HG03280 (cell line): ENCODE measurements around the gene ESRRA.
"Not testable (repeated sequence)": the region's sequence is repeated elsewhere in the genome, so short reads cannot be mapped to it uniquely, and the experiment has no call there.

Experiments
- ATAC-seq: cut with Tn5 transposase; IDR thresholded peaks from one replicate; pipeline ENCODE4 v1.9.1; 2021; ENCODE audit warnings: mild to moderate bottlenecking, moderate library complexity; ENCODE audit not compliant: unreplicated experiment

Gene ESRRA

DNA sequence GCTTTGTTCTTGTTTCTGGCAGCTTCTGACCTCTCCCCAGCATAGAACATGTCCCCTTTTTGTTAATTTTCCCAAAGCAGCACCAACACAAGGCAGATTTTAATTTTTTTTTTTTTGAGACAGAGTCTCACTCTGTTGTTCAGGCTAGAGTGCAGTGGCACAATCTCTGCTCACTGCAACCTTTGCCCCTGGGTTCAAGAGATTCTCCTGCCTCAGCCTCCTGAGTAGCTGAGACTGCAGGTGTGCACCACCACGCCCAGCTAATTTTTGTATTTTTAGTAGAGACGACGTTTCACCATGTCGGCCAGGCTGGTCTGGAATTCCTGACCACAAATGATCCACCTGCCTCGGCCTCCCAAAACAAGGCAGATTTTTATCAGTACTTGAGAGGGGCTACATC, 2.5 kb downstream of the ESRRA start:
- not testable (repeated sequence) for ATAC-seq

DNA sequence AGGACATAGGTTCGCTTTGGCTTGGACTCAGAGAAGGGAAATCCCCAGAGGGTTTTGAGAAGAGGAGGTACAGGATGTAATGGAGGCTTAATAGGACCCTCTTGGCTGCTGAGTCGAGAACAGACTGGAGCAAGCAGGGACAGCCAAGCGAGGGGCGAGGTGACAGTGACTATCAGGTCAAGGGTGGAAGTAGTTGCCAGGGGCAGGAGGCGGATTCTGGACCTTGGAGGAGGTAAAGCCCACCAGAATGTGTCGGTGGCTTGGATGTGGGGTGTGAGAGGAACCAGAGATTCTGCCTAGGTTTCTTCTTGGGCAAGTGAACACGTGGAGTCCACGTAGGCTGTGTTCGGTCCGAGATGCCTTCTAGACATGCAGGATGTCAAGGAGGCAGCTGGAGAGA, 7.6 kb downstream of the ESRRA start:
- ATAC-seq, result no peak

DNA sequence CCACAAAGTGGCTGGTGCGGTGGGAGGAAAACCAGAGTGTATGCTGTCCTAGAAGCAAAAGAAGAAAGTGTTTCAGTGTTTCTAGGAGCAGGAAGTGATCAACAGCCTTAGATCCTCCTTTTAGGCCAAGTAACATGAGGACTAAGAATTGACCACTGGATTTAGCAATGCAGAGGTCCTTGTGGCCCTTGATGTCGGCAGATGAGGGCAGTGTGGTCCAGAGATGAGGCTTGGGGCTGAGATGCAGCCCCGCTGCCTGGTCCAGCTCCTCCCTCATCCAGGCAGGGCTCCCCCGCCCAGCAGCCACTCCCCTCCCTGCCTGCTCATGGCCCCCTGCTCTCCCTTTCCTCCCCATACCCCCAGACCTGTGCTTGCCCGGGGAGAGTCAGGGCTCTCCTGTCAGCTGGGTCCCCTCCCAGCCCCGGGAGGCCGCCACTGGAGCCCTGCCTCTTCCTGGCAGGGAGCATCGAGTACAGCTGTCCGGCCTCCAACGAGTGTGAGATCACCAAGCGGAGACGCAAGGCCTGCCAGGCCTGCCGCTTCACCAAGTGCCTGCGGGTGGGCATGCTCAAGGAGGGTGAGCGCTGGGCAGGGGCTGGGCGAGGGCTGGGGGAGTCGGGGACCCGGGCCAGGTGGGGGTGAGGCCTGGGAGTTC, 8.3 kb downstream of the ESRRA start:
- no peak for ATAC-seq

DNA sequence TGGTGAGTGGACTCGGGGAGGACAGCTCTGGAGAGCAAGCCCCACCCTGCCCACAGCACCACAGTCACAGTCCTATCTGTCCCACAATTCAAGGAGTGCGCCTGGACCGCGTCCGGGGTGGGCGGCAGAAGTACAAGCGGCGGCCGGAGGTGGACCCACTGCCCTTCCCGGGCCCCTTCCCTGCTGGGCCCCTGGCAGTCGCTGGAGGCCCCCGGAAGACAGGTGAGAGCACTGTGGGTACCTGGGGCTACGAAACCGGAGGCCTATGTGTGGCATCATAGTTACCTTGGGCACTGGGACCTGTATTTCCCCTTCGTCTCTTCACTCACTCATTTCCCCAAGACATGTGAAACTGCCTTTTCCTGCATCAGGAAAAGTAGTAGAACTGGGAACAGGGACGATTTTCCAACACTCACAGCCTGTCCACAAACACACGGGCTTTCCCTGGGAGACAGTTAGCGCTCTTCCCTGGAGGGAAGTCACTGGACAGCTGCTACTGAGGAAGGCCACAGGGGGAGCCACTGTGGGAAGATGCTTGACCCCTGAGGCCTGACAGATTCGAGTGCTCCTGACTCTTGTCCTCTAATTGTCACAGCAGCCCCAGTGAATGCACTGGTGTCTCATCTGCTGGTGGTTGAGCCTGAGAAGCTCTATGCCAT, 9.0 kb downstream of the ESRRA start:
- no peak for ATAC-seq

DNA sequence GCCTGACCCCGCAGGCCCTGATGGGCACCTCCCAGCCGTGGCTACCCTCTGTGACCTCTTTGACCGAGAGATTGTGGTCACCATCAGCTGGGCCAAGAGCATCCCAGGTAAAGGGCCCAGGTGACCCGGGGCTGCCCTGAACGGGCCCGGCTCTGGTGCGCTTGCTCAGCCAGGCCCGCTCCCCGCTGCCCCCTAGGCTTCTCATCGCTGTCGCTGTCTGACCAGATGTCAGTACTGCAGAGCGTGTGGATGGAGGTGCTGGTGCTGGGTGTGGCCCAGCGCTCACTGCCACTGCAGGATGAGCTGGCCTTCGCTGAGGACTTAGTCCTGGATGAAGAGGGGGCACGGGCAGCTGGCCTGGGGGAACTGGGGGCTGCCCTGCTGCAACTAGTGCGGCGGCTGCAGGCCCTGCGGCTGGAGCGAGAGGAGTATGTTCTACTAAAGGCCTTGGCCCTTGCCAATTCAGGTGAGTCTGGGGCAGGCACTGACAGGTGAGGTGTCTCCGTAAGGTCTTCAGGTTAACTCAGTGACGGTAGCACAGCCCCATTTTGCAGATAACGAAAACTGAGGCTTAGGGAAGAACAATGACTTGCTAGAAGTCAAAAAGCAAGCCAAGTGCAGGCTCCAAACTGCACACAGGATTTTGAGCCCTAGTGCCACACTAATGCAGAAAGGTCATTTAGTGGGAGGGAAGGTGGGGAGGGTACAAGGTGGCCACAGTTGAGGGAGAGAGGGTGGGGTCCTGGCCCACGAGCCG, 9.7 kb downstream of the ESRRA start:
- ATAC-seq, result no peak

DNA sequence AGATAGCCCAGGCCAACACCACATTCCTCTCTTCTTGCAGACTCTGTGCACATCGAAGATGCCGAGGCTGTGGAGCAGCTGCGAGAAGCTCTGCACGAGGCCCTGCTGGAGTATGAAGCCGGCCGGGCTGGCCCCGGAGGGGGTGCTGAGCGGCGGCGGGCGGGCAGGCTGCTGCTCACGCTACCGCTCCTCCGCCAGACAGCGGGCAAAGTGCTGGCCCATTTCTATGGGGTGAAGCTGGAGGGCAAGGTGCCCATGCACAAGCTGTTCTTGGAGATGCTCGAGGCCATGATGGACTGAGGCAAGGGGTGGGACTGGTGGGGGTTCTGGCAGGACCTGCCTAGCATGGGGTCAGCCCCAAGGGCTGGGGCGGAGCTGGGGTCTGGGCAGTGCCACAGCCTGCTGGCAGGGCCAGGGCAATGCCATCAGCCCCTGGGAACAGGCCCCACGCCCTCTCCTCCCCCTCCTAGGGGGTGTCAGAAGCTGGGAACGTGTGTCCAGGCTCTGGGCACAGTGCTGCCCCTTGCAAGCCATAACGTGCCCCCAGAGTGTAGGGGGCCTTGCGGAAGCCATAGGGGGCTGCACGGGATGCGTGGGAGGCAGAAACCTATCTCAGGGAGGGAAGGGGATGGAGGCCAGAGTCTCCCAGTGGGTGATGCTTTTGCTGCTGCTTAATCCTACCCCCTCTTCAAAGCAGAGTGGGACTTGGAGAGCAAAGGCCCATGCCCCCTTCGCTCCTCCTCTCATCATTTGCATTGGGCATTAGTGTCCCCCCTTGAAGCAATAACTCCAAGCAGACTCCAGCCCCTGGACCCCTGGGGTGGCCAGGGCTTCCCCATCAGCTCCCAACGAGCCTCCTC, 10.6 kb downstream of the ESRRA start:
- ATAC-seq, result not testable (repeated sequence)

DNA sequence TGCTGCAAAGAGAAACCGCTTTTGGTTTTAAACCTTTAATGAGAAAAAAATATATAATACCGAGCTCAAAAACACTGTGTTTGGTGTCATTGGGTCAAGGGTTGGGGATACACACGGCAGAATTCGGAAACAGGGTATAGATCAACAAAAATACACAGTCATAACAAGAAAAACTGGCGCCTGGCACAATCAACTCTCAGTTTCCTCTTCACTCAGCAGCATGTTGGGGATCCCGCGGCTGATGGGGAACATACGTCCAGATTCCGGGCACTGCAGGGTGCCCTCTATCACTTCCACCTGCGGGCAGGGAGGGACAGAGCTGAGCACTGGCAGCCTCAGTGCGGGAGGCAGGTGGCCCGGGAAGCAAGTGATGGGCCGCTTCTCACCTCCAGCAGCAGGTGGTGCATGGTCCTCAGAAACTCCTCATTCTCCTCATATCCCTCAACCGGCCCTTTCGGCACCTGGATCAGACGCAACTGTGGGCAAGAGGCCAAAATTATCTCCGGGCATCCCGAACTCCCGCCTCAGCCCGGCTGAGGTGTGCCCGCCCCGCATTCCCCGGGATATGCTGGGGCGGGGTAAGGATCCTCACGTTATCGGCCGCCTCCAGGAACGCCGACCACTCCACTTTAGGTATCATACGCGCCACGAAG, 11.5 kb downstream of the ESRRA start:
- ATAC-seq, result no peak

DNA sequence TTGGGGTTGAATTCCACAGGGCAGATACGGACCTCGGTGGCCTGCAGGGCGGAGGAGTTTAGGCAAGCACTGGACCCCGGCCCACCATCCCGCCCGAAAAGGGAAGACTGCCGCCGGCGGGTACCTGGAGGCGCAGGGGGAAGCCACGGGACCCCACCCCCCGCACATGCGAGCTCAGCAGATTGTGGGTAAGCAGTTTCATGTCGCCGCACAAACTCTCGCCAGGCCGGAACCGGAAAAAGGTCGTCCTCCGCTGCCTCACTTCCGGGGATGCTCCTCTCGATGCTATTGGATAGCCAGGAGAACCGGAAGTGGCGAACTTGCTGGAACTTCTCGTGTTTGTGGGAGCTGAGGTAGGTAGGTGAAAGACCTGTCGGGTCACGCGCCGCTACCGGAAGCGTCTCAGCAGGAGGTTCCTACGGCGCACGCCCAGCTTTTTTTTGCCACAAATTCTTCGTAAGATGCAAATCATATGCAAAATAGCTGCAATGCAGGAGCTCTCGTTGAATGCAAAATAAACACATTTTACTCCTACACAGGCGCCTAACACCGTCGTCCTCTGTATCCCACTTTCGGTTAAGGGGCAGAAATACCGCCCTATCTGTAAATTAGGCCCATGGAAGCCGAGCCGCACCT, 12.1 kb downstream of the ESRRA start, which contains the start of gene TRMT112:
TSS of gene TRMT112 (minus strand) at position 235 of the 636 bp plus-strand sequence. CDS start at position 202, 33 bp downstream.
- ATAC-seq, result peak; percentile 59

DNA sequence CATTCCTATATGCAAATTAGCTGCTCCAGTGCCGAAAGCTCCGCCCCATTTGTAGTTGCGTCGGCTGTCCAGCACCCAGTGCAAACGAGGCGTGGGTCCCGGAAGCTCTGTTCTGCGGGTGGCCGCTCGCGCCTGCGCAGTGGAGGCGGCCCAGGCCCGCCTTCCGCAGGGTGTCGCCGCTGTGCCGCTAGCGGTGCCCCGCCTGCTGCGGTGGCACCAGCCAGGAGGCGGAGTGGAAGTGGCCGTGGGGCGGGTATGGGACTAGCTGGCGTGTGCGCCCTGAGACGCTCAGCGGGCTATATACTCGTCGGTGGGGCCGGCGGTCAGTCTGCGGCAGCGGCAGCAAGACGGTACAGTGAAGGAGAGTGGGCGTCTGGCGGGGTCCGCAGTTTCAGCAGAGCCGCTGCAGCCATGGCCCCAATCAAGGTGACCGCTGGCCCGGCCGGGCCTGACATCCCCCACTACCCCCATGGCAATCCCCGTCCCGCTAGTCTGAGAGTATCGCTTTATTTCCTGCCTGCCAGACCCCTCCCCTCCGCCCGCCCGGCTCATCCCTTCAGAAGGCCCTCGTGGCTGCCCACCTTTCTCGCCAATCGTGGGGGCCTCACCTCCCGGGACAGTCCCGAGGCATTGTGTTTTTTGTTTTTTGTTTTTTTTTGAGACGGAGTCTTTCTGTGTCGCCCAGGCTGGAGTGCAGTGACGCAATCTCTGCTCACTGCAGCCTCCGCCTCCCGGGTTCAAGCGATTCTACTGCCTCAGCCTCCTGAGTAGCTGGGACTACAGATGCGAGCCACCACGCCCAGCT, 12.8 kb downstream of the ESRRA start, which contains the start of gene PRDX5:
TSS of gene PRDX5 (plus strand) at position 161 of the 805 bp plus-strand sequence. CDS start at position 256, 95 bp downstream.
- peak; percentile 82 for ATAC-seq

DNA sequence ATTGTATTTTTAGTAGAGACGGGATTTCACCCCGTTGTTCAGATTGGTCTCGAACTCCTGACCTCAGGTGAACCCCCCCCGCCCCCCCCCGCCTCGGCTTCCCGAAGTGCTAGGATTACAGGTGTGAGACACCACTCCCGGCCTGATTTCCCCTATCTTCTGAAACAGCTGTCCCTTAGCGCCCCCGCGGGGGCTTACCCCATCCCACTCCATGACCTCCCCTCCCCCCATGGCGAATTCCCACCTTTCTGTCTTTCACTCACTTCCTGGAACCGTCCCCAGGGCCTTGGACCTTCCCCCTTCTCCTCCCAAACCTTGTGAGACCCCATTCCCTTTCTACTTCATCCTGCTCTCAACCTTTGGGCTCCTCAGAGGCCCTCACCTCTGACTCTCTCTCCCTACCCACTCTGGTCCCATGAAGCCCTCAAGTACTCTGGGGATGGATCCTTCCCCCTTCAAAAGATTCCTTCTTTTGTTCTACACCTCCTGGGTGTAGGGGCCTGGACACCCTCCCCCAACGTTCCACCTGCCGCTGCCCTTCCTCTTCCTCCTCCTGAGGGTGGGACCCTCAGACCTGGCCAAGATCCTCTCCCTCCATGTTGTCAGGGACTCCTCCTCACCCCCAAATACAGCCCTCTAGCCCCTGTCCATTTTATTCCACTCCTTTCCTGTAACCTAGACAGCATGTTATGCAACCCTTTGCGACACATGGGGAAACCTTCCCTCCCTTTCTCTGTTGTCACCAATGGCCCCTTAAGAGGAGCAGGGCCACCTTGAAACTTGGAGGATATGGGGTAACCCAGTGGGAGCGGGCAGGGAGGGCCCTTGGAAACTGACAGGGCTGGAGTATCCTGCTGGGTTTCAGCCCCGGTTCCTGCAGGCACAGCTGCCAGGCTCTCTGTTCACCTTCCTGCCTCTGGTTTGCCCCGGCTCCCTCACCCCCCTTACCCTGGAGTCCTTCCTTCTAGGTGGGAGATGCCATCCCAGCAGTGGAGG, 13.7 kb downstream of the ESRRA start:
- ATAC-seq, result no peak

DNA sequence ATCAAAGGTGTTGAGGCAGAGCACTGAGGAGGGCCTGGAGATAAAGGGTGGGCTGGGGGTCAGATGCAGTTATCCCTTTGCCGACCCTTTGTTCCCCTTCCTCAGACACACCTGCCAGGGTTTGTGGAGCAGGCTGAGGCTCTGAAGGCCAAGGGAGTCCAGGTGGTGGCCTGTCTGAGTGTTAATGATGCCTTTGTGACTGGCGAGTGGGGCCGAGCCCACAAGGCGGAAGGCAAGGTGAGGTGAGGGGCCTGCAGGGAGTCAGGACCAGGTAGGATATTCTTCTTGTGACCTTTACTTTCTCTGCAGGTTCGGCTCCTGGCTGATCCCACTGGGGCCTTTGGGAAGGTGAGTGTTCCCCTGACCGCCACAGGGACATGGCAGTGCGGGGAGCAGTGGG, 15.2 kb downstream of the ESRRA start:
- no peak for ATAC-seq

DNA sequence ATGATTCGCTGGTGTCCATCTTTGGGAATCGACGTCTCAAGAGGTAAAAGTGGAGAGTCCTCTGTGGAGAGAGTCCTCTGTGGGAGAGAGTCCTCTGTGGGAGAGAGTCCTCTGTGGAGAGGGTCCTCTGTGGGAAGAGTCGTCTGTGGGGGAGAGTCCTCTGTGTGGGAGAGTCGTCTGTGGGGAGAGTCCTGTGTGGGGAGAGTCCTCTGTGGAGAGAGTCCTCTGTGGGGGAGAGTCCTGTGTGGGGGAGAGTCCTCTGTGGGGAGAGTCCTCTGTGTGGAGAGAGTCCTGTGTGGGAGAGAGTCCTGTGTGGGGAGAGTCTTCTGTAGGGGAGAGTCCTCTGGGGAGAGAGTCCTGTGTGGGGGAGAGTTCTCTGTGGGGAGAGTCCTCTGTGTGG, 15.7 kb downstream of the ESRRA start:
- no peak for ATAC-seq

DNA sequence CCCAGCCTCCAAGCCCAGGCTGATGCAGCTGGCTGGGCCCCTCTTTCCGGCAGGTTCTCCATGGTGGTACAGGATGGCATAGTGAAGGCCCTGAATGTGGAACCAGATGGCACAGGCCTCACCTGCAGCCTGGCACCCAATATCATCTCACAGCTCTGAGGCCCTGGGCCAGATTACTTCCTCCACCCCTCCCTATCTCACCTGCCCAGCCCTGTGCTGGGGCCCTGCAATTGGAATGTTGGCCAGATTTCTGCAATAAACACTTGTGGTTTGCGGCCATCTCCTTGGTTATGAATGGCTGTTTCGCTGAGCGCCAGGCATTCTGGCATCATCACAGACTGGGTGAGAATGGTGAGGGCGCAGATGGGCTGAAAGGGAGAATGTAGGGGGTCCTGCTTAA, 16.2 kb downstream of the ESRRA start:
- ATAC-seq, result no peak

DNA sequence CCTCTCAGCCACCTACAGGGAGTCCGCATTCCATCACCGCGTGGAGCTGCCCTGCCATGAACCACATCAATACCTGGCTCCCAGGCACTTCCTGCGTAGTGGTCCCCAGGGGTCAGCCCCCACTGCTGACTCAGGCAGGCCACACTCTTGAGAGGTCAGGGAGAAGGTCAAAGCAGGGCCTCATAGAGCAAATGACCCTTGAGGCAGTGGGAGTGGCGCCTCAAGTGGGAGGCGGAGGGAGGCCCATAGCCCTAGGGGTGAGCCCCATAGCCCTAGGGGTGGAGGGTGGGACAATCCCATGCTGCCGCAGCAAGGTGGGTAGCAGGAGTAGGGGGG, 17.6 kb downstream of the ESRRA start:
- ATAC-seq, result no peak

DNA sequence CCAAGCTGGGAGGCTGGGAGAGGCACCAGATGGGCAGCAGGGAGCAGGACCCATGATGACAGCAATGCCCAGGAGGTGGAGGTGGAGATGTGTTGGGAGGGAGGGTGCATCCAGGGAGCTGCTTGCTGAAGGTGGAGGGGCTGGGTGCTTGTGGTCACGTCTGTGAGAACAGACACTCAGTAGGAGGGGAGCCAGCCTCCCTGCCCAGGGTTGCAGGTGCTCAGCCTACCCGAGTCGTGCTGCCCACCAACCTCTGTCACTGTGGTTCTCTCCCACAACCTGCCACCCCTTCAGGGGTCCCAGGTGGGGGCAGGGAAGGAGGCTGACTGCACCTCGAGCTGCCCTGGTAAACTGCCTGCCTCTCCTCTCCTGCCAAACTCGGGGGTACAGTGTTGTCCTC, 18.0 kb downstream of the ESRRA start:
- no peak for ATAC-seq

DNA sequence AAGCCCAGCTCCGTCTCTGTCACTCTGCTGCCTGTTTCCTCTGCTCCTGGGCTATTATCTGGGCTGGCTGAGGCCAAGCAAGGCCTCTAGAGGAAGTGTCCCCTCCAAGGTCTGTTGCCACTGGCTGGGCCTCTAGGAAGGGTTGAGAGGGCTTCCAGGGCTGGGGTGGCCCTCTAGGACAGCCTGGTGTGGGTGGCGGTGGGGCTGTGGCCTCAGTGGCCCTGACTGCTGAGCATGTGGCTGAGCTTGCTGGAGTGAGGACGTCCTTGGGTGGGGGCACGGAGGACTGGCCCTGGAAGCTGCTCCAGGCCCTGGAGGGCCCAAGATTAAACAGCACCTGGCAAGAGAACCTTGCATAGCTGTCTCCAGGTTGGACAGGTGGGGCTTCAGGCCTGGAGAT, 18.7 kb downstream of the ESRRA start:
- ATAC-seq, result not testable (repeated sequence)

DNA sequence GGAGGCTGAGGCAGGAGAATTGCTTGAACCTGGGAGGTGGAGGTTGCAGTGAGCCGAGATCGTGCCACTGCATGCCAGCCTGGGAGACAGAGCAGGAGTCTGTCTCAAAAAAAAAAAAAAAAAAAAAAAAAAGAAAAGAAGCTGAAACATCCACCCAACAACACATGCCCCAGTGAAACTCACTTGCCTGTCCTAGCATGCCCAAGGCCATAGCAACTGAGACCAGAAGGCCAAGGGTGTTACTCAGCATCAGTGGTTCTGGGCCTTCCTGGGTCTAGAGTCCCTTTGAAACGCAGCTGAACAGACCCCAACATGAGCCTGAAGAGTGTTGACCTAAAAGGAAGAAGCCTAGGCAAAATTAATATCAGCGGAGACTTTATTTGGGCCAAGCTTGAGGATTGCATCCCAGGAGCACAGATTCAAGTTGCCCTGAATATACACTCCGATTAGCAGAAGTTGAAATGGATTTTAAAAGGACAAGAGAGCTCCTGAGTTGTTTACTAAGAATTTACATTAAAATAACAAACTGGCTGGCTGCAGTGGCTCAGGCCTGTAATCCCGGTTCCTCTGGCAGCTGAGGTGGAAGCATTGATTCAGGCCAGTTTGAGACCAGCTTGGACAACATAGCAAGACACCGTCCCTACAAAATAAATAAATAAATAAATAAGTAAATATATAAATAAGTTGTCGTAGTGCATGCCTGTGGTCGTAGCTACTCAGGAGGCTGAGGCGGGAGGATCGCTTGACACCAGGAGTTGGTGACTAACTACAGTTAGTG, 19.6 kb downstream of the ESRRA start:
- no peak for ATAC-seq
